Measurements from ENCODE around the gene RTP1.
"Not testable (repeated sequence)": the region's sequence is repeated elsewhere in the genome, so short reads cannot be mapped to it uniquely, and the experiment has no call there.

The RTP1 gene

GRCh38 chr3:187197335-187197649 is at the start of gene RTP1:
RTP1 (plus strand) TSS chr3:187197486; CDS start chr3:187197516, 30 bp downstream.
- H3K4me3 ChIP-seq (ENCODE audit: low read length): no peak within 1 kb of the TSS
- no peak for TF ChIP-seq ZNF274 (IDR thresholded peaks at IDR 0.05; ENCODE audit: low read depth, low read length)

GRCh38 chr3:187150186-187150585 is 47.1 kb upstream of the RTP1 start:
- TF ChIP-seq ZNF274 (IDR thresholded peaks at IDR 0.05; ENCODE audit: low read depth, low read length): no peak

GRCh38 chr3:187150599-187150998 is 46.7 kb upstream of the RTP1 start:
- no peak for TF ChIP-seq ZNF274 (IDR thresholded peaks at IDR 0.05; ENCODE audit: low read depth, low read length)

More at GRCh38 chr3:187150186-187150585, 47.1 kb upstream of the RTP1 start:
- H3K4me3 ChIP-seq (ENCODE audit: low read length): no peak overlapping the region

GRCh38 chr3:187161556-187161955 is 35.7 kb upstream of the RTP1 start:
- TF ChIP-seq ZNF274 (IDR thresholded peaks at IDR 0.05; ENCODE audit: low read depth, low read length): no peak
- no peak overlapping the region for H3K4me3 ChIP-seq (ENCODE audit: low read length)

More at GRCh38 chr3:187150599-187150998, 46.7 kb upstream of the RTP1 start:
- H3K4me3 ChIP-seq (ENCODE audit: low read length): no peak overlapping the region

GRCh38 chr3:187162265-187162953 is 34.9 kb upstream of the RTP1 start:
- TF ChIP-seq ZNF274 (IDR thresholded peaks at IDR 0.05; ENCODE audit: low read depth, low read length): no peak

GRCh38 chr3:187165144-187165543 is 32.1 kb upstream of the RTP1 start:
- no peak for TF ChIP-seq ZNF274 (IDR thresholded peaks at IDR 0.05; ENCODE audit: low read depth, low read length)
- no peak overlapping the region for H3K4me3 ChIP-seq (ENCODE audit: low read length)

More at GRCh38 chr3:187162265-187162953, 34.9 kb upstream of the RTP1 start:
- H3K4me3 ChIP-seq (ENCODE audit: low read length): no peak overlapping the region

- H3K4me3 ChIP-seq (ENCODE audit: low read length): no peak overlapping the region
- TF ChIP-seq ZNF274 (IDR thresholded peaks at IDR 0.05; ENCODE audit: low read depth, low read length): no peak
Measured at GRCh38 chr3:187166750-187167149, 30.5 kb upstream of the RTP1 start.

GRCh38 chr3:187167777-187168176 is 29.5 kb upstream of the RTP1 start:
- no peak overlapping the region for H3K4me3 ChIP-seq (ENCODE audit: low read length)
- no peak for TF ChIP-seq ZNF274 (IDR thresholded peaks at IDR 0.05; ENCODE audit: low read depth, low read length)

GRCh38 chr3:187169231-187169960 is 27.9 kb upstream of the RTP1 start:
- H3K4me3 ChIP-seq (ENCODE audit: low read length): no peak overlapping the region
- no peak for TF ChIP-seq ZNF274 (IDR thresholded peaks at IDR 0.05; ENCODE audit: low read depth, low read length)

GRCh38 chr3:187170911-187171310 is 26.4 kb upstream of the RTP1 start:
- not testable (repeated sequence) for H3K4me3 ChIP-seq (ENCODE audit: low read length)

GRCh38 chr3:187172929-187173328 is 24.4 kb upstream of the RTP1 start:
- TF ChIP-seq ZNF274 (IDR thresholded peaks at IDR 0.05; ENCODE audit: low read depth, low read length): no peak
- H3K4me3 ChIP-seq (ENCODE audit: low read length): no peak overlapping the region

GRCh38 chr3:187181454-187182170 is 15.7 kb upstream of the RTP1 start:
- TF ChIP-seq ZNF274 (IDR thresholded peaks at IDR 0.05; ENCODE audit: low read depth, low read length): no peak
- no peak overlapping the region for H3K4me3 ChIP-seq (ENCODE audit: low read length)

GRCh38 chr3:187183210-187183862 is 13.9 kb upstream of the RTP1 start:
- H3K4me3 ChIP-seq (ENCODE audit: low read length): no peak overlapping the region
- TF ChIP-seq ZNF274 (IDR thresholded peaks at IDR 0.05; ENCODE audit: low read depth, low read length): no peak

- TF ChIP-seq ZNF274 (IDR thresholded peaks at IDR 0.05; ENCODE audit: low read depth, low read length): no peak
- H3K4me3 ChIP-seq (ENCODE audit: low read length): no peak overlapping the region
Measured at GRCh38 chr3:187183903-187184302, 13.4 kb upstream of the RTP1 start.
